CD4-positive, alpha-beta T cell treated with Interleukin-21 for 1 hour (primary cell): Measurements from ENCODE around the gene WNT3.
"Not testable (repeated sequence)": the region's sequence is repeated elsewhere in the genome, so short reads cannot be mapped to it uniquely, and the experiment has no call there.

Experiments
- DNase-seq: peaks from one replicate; pipeline ENCODE4 v3.0.0-alpha.2; 2020

WNT3 gene

GRCh38 chr17:46811978-46812583 is 6.4 kb downstream of the WNT3 start:
- no peak for DNase-seq

DNA sequence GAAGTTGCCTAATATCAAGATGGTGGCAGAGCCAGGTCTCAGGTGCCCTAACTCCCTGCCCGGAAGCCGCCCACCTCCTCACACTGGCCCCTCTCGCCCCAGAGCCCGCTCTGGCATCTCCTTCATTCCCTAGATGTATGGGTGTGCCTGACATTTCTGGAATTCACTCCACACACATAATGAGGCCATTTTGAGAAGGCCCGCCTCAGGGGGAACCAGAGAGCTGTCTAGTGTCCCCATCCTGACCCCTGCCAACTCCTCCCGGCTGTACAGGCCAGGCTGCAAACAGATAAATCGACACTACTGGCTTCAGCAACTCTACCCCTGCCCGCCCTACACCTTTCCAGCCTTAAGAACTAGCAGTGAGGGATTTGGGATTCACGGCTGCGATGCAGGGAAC is 7.7 kb downstream of the WNT3 start:
- DNase-seq = no peak

- no peak for DNase-seq
Measured at GRCh38 chr17:46809110-46809571, 9.4 kb downstream of the WNT3 start.

DNA sequence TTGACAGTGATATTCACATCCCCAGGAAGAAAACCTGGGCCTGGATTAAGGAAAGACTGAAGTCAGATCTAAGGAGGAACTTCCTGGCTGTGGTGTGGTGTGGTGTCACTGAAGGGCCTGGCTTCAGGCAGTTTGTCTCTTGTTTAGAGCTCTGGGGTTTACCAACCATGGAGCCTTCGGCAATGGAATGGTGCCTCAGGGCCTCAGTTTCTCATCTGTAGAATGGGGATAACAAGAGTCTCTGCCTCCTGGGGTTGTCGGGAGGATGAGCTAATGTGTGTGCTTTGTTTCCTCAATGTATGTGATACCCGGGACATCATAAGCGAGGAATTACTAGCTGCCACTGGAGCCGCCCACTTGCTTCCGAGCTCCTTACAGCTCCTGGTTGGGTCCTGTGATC is 12.7 kb downstream of the WNT3 start:
- DNase-seq = no peak

DNA sequence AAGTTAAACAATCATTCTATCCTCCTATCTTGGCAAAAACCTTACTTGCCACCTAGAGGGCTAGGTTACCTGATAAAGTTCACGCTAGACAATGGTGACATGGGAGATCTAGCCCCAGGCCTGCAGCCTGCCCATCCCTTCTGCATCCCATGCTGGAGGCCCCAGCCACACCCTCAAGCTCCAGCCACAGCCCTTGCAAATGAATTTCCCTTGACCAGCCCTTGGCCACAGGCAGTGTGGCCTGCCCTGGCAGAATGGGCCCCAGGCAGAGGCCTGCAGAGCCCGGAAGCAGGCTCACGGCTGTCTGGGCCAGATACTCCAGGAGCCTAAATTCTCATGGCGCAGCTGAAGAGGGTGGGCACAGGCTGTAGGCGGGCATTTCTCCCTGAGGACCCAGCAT is 14.9 kb downstream of the WNT3 start:
- DNase-seq = no peak

DNA sequence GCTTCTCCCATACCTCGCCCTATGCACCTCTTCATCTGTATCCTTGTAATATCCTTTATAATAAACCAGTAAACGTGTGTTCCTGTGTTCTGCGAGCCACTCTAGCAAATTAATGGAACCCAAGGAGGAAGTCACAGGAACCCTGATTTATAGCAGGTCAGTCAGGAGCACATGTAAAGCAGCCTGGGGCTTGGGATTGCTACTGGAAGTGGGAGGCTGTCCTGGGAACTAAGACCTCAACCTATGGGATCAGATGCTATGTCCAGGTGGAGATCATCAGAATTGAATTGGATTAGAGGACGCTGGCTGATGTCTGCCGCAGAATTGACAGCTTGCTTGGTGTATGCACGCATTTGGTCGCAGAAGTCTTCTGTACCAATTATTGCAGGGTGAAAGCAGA is 15.7 kb downstream of the WNT3 start:
- no peak for DNase-seq

DNA sequence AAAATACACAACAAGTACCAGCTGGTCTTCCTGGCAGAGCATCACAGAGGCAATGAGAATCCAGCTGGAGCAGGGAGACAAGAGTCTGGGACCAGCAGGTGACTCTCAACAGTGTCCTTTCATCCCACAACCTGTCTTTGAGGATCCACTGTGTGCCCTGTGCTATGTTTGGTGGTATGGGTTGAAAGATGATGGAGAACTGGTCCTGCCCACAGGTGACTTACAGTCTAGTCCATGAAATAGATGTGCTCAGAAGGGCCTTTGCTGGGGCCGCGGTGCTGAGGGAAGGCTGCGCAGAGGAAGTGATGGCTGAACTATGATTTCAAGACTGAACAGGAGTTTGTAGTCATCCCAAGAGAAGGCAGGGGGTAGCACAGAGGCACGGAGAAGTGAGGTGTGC is 17.9 kb downstream of the WNT3 start:
- DNase-seq = no peak

GRCh38 chr17:46796956-46797530 is 21.4 kb downstream of the WNT3 start:
- no peak for DNase-seq

GRCh38 chr17:46796524-46796923 is 22.0 kb downstream of the WNT3 start:
- no peak for DNase-seq

DNA sequence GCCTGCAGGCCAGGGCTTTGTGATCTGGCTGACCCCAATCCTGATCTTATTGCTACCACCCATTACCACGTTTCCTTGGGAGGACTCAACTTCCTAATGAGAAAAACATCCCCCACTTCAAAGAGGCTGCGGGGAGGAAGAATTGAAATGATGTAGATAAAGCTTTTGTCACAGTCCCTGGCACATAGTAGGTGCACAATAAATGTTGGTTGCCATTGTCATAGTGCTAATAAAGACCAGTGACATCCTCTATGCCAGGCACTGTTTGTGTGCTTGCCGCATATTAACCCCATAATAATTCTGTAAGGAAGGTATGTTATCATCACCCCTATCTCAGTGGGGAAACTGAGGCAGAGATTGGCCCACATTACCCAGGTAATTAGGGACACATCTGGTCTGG is 22.4 kb downstream of the WNT3 start:
- no peak for DNase-seq

GRCh38 chr17:46795379-46795952 is 23.0 kb downstream of the WNT3 start:
- DNase-seq = no peak

GRCh38 chr17:46794318-46794717 is 24.2 kb downstream of the WNT3 start:
- DNase-seq = no peak

- DNase-seq = no peak
Measured at GRCh38 chr17:46793541-46793940, 25.0 kb downstream of the WNT3 start.

GRCh38 chr17:46793023-46793422 is 25.5 kb downstream of the WNT3 start:
- not testable (repeated sequence) for DNase-seq

GRCh38 chr17:46792071-46792470 is 26.4 kb downstream of the WNT3 start:
- DNase-seq = no peak

- no peak for DNase-seq
Measured at GRCh38 chr17:46791531-46791930, 27.0 kb downstream of the WNT3 start.

DNA sequence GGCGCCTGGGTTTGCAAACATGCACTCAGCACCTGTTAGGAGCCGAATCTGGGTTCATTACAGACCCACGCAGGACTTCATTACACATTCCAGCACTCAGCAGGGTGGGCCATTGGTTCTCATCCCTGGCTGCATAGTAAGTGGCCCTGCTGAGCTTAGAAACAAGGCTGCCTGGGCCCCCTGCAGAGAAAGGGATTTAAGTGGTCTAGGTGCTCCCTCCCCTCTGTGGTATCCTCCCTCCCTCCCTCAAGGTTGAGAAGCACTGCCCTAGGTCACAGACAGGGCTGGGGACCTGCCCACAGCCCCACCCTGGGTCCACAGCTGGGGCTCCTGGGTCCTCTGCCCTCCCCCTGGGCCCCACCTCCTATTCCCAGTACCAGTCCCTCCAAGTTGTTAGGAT is 28.3 kb downstream of the WNT3 start:
- DNase-seq = no peak

DNA sequence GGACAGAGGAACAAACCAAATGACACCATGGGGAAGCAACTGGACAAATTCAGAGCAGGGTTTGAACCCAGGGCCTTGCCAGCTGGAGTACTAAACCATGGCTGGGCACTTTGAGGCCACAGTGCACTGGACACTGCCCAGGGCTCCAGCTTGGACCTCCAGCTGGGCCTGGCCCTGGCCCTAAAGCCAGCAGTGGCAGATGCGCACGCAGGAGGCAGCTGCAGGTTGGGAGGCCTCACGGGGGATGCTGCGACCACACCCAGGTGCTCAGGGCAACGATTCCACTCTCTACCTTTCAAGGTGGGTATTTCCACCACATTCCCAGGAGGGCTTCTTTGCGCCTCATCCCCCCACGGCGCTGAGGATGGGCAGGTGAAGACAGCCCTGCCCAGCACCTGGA is 28.9 kb downstream of the WNT3 start:
- DNase-seq = no peak

GRCh38 chr17:46788796-46789195 is 29.7 kb downstream of the WNT3 start:
- no peak for DNase-seq

DNA sequence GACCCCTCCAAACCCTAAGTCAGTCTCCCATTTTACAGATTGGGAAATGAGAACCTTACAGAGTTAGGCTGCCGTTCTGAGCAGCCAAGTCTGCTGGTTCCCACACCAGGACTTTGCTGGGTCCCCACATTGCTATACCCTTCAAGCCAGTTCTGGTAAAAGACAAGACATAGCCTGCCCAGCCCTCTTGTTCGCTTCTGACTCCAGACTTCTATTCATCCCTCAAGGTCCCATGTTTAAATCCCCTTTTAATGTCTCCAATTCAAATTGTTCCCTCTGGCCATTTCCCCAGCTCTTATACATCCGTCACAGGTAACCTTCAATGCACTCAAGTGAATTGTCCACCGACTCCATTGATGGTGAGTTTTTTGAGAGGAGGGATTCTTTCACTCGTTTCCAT is 30.2 kb downstream of the WNT3 start:
- no peak for DNase-seq

DNA sequence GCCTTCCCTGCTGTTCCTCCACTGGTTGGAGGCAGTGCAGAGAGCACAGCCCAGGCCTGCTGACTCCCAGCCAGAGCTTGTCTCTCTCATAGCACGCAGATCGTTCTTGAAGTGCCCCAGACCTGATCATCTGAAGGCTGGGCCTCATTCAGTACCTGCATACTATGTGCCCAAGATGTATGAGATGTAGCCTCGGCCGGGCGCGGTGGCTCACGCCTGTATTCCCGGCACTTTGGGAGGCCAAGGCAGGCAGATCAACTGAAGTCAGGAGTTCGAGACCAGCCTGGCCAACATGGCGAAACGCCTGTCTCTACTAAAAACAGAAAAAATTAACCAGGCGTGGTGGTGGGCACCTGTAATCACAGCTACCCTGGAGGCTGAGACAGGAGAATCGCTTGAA is 31.0 kb downstream of the WNT3 start:
- no peak for DNase-seq

DNA sequence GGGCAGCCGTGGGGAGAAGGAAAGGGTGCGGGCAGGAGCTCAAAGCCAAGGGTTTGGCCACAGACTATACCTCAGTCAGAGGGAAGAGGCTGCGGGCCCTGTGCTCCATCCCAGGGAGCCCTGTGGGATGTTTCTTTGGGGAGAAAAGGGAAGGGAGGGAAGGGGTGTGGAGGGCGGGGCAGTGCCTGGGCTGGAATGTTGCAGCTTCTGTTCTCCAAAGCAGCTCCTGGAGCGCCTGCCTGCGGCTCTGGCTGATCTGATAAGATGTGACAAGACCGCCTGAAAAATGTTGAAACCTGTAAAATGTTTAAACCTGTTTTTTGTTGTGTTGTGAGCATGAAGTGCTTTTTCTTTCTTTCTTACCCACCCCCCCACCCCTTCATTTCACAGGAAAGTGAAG is 32.8 kb downstream of the WNT3 start:
- DNase-seq = no peak

GRCh38 chr17:46783031-46783593 is 35.4 kb downstream of the WNT3 start:
- DNase-seq = no peak

DNA sequence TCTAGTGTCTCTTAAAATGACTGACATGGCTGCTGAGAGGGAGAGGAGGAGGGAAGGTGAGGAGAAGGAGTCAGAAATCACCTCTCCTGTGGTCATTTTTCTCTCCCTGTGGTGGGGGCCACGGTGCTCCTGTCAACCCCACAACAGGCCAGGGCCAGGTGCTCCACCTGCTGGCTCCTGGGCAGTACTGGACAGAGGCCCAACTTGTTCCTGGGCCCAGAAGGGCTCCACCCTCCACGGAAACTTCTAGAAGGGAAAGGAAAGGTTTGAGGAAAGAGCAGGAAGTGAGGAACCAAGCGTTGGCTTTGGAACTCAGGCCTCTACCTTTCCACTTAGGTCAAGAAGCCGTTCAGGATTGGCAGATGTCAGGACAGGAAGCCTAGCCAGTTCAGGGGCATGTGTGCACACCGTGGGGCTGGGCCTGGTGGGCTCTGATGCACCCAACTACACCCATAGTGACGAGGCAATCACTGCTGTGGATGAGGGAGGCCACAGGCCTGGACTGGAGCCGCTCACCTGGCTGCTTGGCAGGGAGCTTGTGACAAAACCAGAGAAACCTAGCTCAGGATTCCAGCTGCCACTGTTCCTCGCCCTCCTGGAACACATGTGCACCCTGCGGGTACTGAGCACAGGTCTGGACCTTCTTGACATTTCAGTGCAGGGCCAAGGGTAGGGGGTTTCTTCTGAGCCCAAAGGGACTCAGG is 36.1 kb downstream of the WNT3 start:
- DNase-seq = no peak
